ENCODE data around the gene SPECC1.

DNA sequence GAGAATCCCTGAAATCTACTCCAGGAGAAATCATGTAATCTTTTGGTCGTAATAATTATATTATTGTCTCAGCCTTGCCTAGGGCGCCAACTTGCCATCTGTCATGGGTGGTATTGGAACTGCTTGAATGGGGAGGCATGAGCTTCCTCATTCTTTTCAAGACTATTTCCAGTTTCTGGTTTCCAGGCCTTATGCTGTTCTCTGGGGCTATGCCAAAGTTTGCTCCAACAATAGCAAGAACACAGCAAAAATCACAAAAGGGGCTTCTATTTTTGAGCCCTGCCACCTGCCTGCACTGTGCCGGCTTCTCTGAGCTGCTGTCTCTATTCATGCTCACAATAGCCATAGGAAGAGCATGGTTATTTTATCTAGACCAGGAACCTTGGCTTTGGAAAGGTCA, 111.7 kb downstream of the SPECC1 start:
- TF ChIP-seq CEBPB (IDR thresholded peaks at IDR 0.05; ENCODE audit: borderline replicate concordance in 1 of 2, low read depth in 2 of 2, low read length in 2 of 2) = no peak
- no peak for TF ChIP-seq EZH2 (IDR thresholded peaks at IDR 0.05; ENCODE audit: borderline replicate concordance, control insufficient read depth, low read depth, low read length)
- TF ChIP-seq, protein P1, sequence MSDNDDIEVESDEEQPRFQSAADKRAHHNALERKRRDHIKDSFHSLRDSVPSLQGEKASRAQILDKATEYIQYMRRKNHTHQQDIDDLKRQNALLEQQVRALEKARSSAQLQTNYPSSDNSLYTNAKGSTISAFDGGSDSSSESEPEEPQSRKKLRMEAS (IDR thresholded peaks at IDR 0.05; ENCODE audit: low read depth, low read length) = no peak
- TF ChIP-seq ATF3 (IDR thresholded peaks at IDR 0.05; ENCODE audit: borderline replicate concordance, extremely low read depth, low read depth, low read length) = no peak
- TF ChIP-seq RFX5 (IDR thresholded peaks at IDR 0.05; ENCODE audit: low read depth, low read length) = no peak
- no peak for TF ChIP-seq NBN (IDR thresholded peaks at IDR 0.05)
- TF ChIP-seq SMC3 (IDR thresholded peaks at IDR 0.05; ENCODE audit: borderline replicate concordance, low read length) = no peak
- no peak for TF ChIP-seq FOXM1 (IDR thresholded peaks at IDR 0.05; ENCODE audit: low read depth, low read length)
- TF ChIP-seq, protein P2, sequence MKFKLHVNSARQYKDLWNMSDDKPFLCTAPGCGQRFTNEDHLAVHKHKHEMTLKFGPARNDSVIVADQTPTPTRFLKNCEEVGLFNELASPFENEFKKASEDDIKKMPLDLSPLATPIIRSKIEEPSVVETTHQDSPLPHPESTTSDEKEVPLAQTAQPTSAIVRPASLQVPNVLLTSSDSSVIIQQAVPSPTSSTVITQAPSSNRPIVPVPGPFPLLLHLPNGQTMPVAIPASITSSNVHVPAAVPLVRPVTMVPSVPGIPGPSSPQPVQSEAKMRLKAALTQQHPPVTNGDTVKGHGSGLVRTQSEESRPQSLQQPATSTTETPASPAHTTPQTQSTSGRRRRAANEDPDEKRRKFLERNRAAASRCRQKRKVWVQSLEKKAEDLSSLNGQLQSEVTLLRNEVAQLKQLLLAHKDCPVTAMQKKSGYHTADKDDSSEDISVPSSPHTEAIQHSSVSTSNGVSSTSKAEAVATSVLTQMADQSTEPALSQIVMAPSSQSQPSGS (IDR thresholded peaks at IDR 0.05; ENCODE audit: low read length) = no peak
- TF ChIP-seq, protein P3, sequence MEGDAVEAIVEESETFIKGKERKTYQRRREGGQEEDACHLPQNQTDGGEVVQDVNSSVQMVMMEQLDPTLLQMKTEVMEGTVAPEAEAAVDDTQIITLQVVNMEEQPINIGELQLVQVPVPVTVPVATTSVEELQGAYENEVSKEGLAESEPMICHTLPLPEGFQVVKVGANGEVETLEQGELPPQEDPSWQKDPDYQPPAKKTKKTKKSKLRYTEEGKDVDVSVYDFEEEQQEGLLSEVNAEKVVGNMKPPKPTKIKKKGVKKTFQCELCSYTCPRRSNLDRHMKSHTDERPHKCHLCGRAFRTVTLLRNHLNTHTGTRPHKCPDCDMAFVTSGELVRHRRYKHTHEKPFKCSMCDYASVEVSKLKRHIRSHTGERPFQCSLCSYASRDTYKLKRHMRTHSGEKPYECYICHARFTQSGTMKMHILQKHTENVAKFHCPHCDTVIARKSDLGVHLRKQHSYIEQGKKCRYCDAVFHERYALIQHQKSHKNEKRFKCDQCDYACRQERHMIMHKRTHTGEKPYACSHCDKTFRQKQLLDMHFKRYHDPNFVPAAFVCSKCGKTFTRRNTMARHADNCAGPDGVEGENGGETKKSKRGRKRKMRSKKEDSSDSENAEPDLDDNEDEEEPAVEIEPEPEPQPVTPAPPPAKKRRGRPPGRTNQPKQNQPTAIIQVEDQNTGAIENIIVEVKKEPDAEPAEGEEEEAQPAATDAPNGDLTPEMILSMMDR (IDR thresholded peaks at IDR 0.05 in 2 of 3, conservative IDR thresholded peaks at IDR 0.05 in 1 of 3; ENCODE audit: control insufficient read depth in 2 of 3, extremely low read depth in 1 of 3, insufficient read depth in 1 of 3, low read depth in 3 of 3, low read length in 3 of 3) = no peak
- no peak for TF ChIP-seq GABPA (IDR thresholded peaks at IDR 0.05; ENCODE audit: low read depth)
- TF ChIP-seq, protein P4, sequence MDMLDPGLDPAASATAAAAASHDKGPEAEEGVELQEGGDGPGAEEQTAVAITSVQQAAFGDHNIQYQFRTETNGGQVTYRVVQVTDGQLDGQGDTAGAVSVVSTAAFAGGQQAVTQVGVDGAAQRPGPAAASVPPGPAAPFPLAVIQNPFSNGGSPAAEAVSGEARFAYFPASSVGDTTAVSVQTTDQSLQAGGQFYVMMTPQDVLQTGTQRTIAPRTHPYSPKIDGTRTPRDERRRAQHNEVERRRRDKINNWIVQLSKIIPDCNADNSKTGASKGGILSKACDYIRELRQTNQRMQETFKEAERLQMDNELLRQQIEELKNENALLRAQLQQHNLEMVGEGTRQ (IDR thresholded peaks at IDR 0.05; ENCODE audit: borderline replicate concordance, low read depth, low read length) = no peak
